ENCODE measurements around the gene FPR3.
A peak's percentile ranks its signal among the peaks of the same experiment; 100 is the strongest.

Gene FPR3

DNA sequence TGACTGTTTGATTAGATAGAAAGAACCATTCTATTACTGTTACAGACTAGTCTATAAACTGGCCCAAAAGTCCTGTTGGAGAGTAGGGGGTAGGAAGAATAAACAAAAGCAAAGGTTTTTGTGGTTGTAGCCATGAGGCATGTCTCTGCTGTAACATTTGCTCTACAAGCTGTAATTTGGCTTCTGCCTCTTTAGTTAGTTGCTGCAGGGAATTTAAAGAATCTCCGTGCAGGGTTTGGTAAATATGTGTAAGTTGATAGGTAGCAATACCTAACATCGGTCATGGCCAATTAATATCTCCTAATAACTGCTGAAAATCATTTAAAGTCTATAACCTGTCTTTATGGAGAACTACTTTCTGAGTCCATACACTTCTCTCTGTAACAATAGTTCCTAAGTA is 13.0 kb downstream of the FPR3 start:
- no peak for DNase-seq

DNA sequence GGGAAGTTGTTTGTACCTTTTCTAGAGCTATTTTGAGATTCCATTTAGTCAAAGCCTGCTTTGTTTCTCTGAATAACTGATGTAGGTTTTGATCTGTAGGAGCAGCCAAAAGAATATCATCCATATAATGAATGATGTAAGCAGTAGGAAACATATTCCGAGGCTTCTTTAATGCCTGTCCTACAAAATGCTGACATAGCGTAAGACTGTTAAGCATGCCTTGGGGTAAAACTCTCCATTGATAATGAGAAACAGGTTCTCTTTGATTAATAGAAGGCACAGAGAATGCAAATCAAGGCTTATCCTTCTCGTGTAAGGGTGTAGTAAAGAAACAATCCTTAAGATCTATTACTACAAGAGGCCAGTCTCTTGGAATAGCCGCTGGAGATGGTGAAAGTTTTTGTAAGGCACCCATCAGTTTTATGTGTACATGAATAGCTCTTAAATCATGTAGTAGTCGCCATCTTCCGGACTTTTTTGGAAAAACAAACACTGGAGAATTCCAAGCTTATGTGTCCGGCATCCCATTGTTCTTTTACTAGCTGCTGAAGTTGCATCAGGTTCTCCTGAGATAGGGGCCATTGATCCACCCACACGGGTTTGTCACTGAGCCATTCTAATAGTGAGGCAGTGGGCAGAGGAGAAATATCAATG is 13.5 kb downstream of the FPR3 start:
- DNase-seq: no peak

DNA sequence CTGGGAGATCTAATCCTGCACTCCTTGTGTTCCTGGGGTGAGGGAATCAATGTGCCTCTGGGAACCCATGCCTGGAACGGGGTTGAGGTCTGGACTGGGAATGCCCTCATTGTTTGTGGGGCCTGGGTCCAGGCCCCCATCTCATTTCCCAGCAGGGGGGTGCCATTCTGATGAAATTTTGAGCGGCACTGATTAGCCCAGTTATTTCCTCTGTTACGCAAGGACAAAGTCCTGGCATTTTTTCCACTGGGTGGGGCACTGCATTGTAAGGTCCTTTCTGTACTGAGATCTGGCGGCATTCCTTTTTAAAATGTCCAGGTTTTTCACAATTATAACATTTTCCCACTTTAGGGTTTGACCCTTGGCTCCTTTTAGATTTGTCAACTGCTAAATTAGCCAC is 14.8 kb downstream of the FPR3 start:
- no peak for DNase-seq

DNA sequence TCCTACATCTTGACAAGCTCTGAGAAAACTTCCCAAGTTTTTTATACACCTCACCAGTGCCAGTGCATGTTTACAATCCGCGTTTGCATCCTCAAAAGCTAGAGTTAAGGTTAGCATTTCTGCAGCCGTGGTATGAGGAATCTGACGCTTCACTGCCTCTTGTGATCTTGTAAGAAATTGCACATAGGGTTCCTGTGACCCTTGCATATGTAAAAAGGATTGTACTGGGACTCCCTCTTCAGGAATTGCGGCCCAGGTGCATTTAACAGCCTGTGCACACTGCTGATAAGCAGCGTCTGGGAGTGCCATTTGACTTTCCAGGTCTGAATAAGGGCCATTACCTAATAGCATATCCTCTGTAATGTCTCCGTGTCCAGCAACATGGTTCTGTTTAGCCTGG is 15.3 kb downstream of the FPR3 start:
- no peak for DNase-seq

DNA sequence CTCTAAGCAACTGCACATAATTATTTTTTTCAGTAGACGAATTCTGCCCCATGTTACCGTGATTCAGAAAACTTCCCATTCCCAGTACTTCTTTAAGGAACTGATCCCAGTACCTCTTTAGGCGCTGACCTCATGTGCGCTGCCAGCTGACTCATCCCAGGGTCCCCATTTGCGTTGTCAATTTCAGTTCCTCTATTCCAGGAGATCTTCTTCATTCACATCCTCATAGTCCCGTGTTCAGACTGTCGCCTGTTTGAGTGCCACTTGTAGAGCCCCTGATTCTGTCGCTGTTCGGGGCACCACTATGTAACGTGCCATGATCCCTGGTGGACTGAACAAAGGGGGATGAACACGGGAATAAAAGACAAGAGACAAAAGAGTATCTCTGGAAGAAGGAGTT is 16.4 kb downstream of the FPR3 start:
- DNase-seq: peak in 8 of 14 donors; percentile 14 to 44 (median 34)

DNA sequence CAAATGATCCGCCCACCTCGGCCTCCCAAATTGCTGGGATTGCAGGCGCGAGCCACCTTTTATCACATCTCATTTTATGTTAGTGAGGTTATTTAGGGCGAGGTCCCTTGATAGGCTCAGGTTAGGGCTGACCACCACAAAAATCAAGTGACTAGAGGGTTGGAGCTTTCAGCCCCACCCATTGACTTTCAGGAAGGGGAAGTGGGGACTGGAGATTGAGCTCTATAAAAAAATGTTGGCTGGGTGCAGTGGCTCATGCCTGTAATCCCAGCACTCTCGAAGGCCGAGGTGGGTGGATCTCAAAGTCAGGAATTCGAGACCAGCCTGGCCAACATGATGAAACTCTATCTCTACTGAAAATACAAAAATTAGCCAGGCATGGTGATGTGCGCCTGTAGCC is 20.1 kb downstream of the FPR3 start:
- DNase-seq: no peak

DNA sequence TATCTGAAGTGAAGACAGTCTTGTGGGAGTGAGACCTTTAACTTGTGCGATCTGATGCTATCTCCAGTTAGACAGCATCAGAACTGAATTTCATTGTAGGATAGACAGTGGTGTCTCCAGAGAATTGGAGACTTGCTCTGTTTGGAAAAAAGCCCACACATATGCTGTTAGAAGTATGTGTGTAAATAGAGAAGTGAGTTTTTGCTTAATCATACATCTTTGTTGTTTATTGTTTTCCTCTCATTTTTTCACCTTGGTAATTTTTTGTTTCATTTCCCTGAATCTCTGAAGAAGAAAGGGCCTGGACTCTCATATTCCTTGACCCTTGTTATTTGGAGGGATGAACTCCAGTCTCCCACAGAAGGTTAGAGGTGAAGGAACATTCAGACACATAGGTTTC is 21.8 kb downstream of the FPR3 start:
- DNase-seq: no peak

DNA sequence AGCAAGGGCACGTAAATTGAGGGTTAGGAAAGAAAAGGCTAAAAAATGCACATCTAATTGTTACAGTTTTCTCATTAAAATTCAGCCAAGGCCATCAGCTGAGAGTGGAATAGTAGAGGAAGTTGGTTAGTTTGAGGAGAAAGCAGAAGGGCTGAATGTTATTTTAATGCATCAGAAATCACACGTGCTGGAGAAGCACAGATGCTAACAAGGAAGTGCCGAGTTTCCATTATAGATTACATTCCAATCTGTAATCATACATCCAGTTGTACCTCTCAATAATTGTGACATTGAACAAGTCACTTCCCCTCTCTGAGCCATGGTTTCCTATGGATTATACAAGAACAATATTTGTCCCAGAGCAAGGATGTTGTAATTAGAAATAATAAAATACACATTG is 25.1 kb downstream of the FPR3 start:
- no peak for DNase-seq

DNA sequence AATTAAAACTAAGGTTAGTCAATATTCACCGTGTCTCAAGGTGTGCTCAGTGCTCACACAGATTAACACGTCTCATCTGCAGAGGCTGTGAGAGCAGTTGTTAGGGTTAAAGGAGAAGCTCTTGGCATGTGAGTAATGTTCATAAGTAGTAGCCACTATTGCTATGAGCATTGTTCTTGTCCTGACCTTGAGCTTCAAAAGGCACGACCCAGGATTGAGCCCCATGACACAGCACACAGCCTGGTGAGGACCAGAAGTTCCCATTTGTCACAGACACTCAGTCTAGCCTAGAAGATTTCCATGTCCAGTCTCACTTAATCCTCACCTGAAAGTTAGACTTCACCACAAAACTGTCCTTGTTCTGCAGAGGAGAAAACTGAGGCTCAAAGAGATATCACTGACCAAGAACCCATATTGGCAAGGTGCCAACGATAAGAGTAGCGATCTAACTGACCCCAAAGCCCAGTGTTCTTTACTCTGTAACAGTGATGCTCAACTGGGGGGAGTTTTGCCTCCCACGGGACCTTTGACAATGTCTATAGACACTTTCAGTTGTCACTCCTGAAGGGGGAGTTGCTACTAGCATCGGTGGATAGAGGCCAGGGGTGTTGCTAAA is 26.0 kb downstream of the FPR3 start:
- no peak for DNase-seq

DNA sequence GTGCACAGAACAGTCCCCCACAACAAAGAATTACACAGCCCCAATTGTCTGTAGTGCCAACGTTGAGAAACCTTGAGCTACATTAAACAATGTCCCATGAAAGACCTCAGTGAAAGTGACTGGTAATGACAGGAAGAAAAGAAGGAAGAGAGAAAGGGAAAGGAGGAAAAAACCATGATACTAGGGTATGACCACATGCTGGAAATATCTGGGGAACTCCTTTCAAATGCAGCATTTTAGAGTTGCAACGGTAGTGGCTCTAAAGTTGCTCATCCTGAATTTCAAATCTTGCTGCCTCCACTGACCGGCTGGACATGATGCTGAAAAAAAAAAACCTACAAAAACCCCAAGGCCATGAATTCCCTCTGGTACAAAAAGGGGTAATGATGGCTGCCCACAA is 26.5 kb downstream of the FPR3 start:
- DNase-seq: no peak

DNA sequence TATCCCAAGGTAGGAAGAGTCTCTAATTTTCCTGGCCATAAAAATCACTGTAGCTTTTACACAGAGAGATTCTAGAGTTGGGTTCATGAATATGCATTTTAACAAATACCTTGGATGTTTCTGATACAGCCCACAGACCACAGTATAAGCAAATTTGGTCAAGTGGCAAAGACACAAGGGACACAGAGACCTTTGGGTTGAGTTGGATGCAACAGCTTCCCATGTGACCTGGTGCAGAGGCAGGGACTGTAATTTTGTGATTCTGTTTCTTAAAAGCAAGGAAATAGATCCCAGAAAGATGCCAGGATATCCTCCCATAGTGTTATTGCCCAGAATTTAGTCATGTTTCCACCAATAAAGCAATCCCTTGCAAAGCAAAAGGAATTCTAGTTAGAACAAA is 27.0 kb downstream of the FPR3 start:
- no peak for DNase-seq

DNA sequence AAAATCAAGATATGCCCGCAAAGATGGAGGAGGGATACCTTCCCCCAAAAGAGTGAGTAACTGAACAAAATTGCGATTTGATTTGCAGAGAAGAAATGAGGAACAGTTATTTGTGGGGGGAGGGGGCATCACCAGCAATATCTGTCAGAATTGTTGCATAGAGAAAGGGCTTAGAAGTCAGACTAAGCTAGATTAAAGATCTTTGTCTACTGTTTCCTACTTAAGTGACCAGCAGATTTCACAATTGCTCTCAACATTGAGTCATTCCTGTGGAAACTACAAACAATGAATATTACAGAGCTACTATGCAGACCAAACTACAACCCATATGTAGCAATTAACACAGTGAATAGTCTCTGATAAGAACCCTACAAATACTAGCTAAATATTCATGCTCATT is 27.4 kb downstream of the FPR3 start:
- no peak for DNase-seq

DNA sequence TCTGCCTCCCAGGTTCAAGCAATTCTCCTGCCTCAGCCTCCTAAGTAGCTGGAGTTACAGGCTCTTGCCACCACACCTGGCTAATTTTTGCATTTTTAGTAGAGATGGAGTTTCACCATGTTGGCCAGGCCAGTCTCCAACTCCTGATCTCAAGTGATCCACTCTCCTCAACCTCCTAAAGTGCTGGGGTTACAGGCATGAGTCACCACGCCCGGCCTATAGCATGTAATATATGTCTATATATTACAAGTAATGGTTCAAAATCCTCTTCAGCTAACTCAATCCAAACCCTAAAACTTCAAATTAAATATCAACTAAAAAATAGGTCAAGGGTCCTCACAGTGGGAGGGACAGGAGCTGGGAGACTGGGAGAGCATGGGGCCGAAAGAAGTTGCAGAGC is 28.0 kb downstream of the FPR3 start:
- no peak for DNase-seq

DNA sequence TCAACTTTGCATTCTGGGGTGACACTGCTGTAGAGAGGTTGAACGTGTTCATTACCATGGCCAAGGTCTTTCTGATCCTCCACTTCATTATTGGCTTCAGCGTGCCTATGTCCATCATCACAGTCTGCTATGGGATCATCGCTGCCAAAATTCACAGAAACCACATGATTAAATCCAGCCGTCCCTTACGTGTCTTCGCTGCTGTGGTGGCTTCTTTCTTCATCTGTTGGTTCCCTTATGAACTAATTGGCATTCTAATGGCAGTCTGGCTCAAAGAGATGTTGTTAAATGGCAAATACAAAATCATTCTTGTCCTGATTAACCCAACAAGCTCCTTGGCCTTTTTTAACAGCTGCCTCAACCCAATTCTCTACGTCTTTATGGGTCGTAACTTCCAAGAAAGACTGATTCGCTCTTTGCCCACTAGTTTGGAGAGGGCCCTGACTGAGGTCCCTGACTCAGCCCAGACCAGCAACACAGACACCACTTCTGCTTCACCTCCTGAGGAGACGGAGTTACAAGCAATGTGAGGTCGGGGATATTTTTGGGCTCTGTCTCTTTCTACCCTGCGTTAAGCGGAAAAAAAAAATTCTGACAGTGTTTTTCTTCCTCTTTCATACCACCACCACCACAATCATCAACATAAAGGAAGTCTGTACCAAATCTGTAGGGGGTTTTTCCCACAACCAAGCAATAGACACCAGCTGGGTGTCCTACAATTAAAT is 29.5 kb downstream of the FPR3 start:
- DNase-seq: peak in 1 of 14 donors; percentile 5

DNA sequence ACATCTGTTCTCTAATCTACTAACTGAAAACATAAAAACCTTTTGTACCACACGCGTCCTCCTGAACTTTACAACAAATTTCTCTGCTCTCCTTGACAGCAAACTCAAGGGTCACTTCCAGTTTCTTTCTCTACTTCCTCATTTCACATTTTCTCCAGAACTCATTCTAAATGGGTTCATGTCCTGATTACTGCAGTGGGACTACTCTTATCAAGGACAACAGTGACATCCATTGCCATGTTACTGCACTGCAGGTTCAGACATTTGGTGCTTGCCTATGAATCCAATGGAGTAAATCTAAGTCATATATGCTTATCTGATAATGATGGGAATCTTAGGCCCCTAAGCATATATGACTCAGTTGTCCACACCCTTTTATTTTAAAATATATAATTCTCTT is 35.3 kb downstream of the FPR3 start:
- peak in 1 of 14 donors; percentile 0 for DNase-seq

DNA sequence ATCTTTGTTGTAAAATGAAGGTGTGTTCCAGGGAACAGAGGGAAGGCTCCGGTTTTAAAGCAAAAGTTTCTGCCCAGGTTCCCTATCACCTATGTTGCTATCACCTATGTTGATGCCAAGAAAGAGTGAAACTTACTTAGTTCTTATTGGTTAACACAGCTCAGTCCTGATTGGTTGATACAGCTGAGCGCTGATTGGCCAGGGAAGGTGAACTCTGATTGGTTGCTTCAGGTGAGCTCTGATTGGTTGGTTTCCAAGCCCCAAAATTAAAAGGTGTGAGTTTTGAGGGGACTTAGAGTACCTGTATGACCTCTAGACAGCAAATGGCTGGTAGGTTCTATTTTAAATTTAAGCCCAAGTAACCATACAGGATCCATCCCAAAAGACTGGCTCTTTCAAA is 42.2 kb downstream of the FPR3 start:
- no peak for DNase-seq

DNA sequence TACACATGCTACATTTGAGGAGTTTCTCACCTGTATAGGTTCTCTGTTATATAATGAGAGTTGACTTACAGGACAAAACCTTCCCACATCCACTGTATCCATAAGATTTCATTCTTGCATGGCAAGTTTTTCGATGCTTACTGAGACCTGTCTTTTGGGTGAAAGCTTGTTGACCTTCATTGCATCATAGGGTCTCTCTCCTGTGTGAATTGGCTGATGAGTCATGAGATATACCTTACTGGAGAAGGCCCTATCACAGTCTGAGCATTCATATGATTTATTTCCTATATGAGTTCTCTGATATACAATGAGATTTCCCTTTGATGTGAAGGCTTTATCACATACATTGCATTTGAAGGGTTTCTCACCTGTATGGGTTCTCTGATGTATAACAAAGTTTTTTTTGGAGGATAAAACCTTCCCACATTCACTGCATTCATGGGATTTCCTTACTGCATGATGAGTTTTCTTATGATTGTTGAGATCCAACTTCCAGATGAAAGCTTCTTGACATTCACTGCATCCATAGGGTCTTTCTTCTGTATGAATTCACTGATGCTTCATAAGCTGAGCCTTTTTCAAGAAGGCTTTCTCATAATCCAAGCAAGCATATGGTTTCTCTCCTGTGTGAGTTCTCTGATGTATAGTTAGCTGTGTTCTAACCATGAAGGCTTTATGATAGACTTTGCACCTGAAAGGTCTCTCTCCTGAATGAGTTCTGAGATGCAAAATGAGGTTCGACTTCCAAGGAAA is 67.1 kb downstream of the FPR3 start:
- no peak for DNase-seq

DNA sequence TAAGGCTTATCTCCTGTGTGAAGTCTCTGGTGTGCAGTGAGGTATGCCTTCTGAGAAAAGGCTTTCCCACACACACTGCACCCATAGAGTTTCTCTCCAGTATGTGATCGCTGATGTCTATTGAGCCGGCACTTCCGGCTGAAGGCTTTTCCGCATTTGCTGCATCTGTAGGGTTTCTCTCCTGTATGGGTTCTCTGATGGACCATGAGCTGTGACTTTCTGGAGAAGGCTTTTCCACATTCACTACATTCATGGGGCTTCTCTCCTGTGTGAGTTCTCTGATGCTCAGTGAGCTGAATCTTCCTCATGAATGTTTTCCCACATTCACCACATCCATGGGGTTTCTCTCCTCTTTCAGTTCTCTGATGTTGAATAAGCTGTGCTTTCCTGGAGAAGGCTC is 78.1 kb downstream of the FPR3 start:
- no peak for DNase-seq

Data from C1 segment of cervical spinal cord (tissue), 14 donors.